ENCODE measurements around the gene MLPH. TPM values are rescaled to one million over a fixed set of nuclear protein-coding genes. Genes with fewer than 3 reads are reported as not detected.

MLPH gene
- total RNA-seq, 1 experiment from 2014 or later = 237 TPM

GRCh38 chr2:237572021-237572741 is 85.1 kb downstream of the MLPH start:
- no peaks in the 10 kb centered on the region for H4K20me1 ChIP-seq (ENCODE audit: insufficient read depth)
- H2AFZ ChIP-seq = no peak overlapping the region
- intact Hi-C loops (cut with micrococcal nuclease; ENCODE audit: unreplicated experiment) = loop anchor here (1.0 kb wide), 7 partner anchors 60 to 479 kb away; no protein-coding TSS in a partner anchor
- peaks cover 6% of the 10 kb centered on the region; the same call in 1 of the 2 replicates for H3F3A ChIP-seq (ENCODE audit: insufficient read depth, low read depth)
- H3K27ac ChIP-seq = no peak overlapping the region
- peak overlapping the region; percentile 52 for H3K4me2 ChIP-seq
- TF ChIP-seq EZH2 (IDR thresholded peaks at IDR 0.05; ENCODE audit: low read depth) (no peak), CTCF (conservative IDR thresholded peaks at IDR 0.05) (peak; percentile 100)
- POLR2A ChIA-PET (ENCODE audit: unreplicated experiment) = interaction anchor here (0.6 to 0.7 kb wide), 2 partner anchors 56 to 638 kb away, joined by 3 to 4 read pairs; no protein-coding TSS in a partner anchor
- H3K9me2 ChIP-seq (ENCODE audit: insufficient read depth) = no peaks in the 10 kb centered on the region
- CTCF ChIA-PET = interaction anchor here (0.6 to 2.1 kb wide), 23 partner anchors 17 to 510 kb away, joined by 3 to 43 read pairs (median 4); partner anchors contain the start of gene COPS8
- no peak overlapping the region for H3K4me3 ChIP-seq
- peaks cover 5% of the 10 kb centered on the region; the same call in 1 of the 2 replicates for H3K4me1 ChIP-seq (replicated peaks; ENCODE audit: insufficient read depth)
- BruUV-seq (replicated peaks) = no TSS peak
- H3K27me3 ChIP-seq (ENCODE audit: insufficient read depth, low read depth) = no peaks in the 10 kb centered on the region
- H3K36me3 ChIP-seq (ENCODE audit: low read depth) = no peaks in the 10 kb centered on the region
- peak; percentile 81 to 94 for DNase-seq
- no peaks in the 10 kb centered on the region for H3K79me2 ChIP-seq (ENCODE audit: low read depth)
- no peaks in the 10 kb centered on the region for H3K9me3 ChIP-seq (ENCODE audit: insufficient read depth, low read depth)

- DNase-seq = no peak
- TF ChIP-seq CTCF (conservative IDR thresholded peaks at IDR 0.05) (no peak), EZH2 (IDR thresholded peaks at IDR 0.05; ENCODE audit: low read depth) (no peak)
- no peak overlapping the region for H3K4me3 ChIP-seq
- no peaks in the 10 kb centered on the region for H3K36me3 ChIP-seq (ENCODE audit: low read depth)
- CTCF ChIA-PET = interaction anchor here (0.6 to 2.1 kb wide), 9 partner anchors 60 to 450 kb away, joined by 3 to 43 read pairs (median 5); no protein-coding TSS in a partner anchor
- no peaks in the 10 kb centered on the region for H3K79me2 ChIP-seq (ENCODE audit: low read depth)
- H3K9me2 ChIP-seq (ENCODE audit: insufficient read depth) = no peaks in the 10 kb centered on the region
- peaks cover 6% of the 10 kb centered on the region; the same call in 1 of the 2 replicates for H3F3A ChIP-seq (ENCODE audit: insufficient read depth, low read depth)
- no peak overlapping the region for H2AFZ ChIP-seq
- H3K27ac ChIP-seq = no peak overlapping the region
- BruUV-seq (replicated peaks) = no TSS peak
- POLR2A ChIA-PET (ENCODE audit: unreplicated experiment) = interaction anchor here (0.6 kb wide), 1 partner anchor 56 kb away, joined by 4 read pairs; no protein-coding TSS in a partner anchor
- intact Hi-C loops (cut with micrococcal nuclease; ENCODE audit: unreplicated experiment) = loop anchor here (1.0 kb wide), 7 partner anchors 60 to 479 kb away; no protein-coding TSS in a partner anchor
- no peaks in the 10 kb centered on the region for H4K20me1 ChIP-seq (ENCODE audit: insufficient read depth)
- H3K9me3 ChIP-seq (ENCODE audit: insufficient read depth, low read depth) = no peaks in the 10 kb centered on the region
- H3K4me1 ChIP-seq (replicated peaks; ENCODE audit: insufficient read depth) = peaks cover 5% of the 10 kb centered on the region; the same call in 1 of the 2 replicates
- H3K27me3 ChIP-seq (ENCODE audit: insufficient read depth, low read depth) = no peaks in the 10 kb centered on the region
- no peak overlapping the region for H3K4me2 ChIP-seq
These were observed 85.7 kb downstream of the MLPH start for GRCh38 chr2:237572742-237573101.

- no peak overlapping the region for H3K4me2 ChIP-seq
- TF ChIP-seq EZH2 (IDR thresholded peaks at IDR 0.05; ENCODE audit: low read depth) = no peak
- TF ChIP-seq CTCF (conservative IDR thresholded peaks at IDR 0.05) = no peak
- H3K4me3 ChIP-seq = no peak overlapping the region
- CTCF ChIA-PET = interaction anchor here (0.6 kb wide), 2 partner anchors 22 to 472 kb away, joined by 3 read pairs; no protein-coding TSS in a partner anchor
- no peak overlapping the region for H2AFZ ChIP-seq
- no peaks in the 10 kb centered on the region for H3K27me3 ChIP-seq (ENCODE audit: insufficient read depth, low read depth)
- H3K9me2 ChIP-seq (ENCODE audit: insufficient read depth) = no peaks in the 10 kb centered on the region
- no peak overlapping the region for H3K27ac ChIP-seq
- peaks cover 6% of the 10 kb centered on the region; the same call in 1 of the 2 replicates for H3F3A ChIP-seq (ENCODE audit: insufficient read depth, low read depth)
- POLR2A ChIA-PET (ENCODE audit: unreplicated experiment) = no interaction called here
- BruUV-seq (replicated peaks) = no TSS peak
- no peaks in the 10 kb centered on the region for H4K20me1 ChIP-seq (ENCODE audit: insufficient read depth)
- H3K36me3 ChIP-seq (ENCODE audit: low read depth) = no peaks in the 10 kb centered on the region
- peaks cover 5% of the 10 kb centered on the region; the same call in 1 of the 2 replicates for H3K4me1 ChIP-seq (replicated peaks; ENCODE audit: insufficient read depth)
- H3K79me2 ChIP-seq (ENCODE audit: low read depth) = no peaks in the 10 kb centered on the region
- H3K9me3 ChIP-seq (ENCODE audit: insufficient read depth, low read depth) = no peaks in the 10 kb centered on the region
- intact Hi-C loops (cut with micrococcal nuclease; ENCODE audit: unreplicated experiment) = no loop called here
- no peak for DNase-seq
These were observed 86.8 kb downstream of the MLPH start for GRCh38 chr2:237573721-237574415.

All from PC-9 (cell line).